ENCODE results near the gene ZBTB5. TPM values are rescaled to one million over a fixed set of nuclear protein-coding genes. Genes with fewer than 3 reads are reported as not detected.

ZBTB5 gene
- total and polyA plus RNA-seq, 9 of the 15 experiments (the other 6 are each of a cell fraction or from before 2014, with no cell fraction given) = 2.3 to 43.2 (median 15.5) TPM

DNA sequence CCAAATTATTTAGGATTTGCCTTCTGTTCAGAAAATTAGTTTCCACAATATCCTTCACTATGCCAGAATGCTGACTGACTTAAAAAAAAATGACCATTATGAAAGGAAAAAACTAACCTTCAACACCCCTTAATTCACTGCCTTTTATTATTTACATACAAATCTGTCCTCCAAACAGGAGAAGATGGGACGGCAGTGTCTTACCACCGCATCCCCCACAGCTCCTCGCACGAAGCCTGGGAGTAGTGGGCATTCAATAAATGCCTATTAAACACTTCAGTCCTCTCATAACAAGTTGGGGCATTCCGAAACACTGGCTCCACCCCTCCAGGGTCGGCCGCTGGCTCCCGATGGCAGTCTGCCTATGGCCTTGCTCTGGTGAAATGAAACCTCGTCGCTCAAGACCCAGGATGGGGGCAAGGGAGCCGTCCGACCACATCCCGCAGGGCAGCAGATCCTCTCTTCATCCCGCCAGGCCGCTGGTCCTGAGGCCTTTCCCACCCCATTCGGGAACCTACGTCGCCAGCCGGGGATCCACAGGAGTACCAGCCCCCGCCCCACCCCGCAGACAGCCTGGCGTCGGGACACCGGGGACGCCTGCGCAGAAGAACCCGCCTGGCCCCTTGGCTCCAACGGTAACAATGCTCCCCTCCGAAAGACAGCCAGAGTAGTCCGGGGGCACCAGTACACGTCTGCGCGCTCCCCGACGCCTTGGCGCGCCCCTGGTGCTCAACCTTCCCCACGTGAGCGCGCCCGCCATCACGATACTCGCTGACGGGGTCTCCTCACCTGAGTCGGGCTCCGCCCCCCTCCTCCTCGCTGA, 613 bp downstream of the ZBTB5 start (continued):
- TF ChIP-seq NR1H2 (CRISPR knock-in tag; IDR thresholded peaks at IDR 0.05) (no peak), SETDB1 (IDR thresholded peaks at IDR 0.05; ENCODE audit: low read length) (no peak), KLF13 (tag; IDR thresholded peaks at IDR 0.05; ENCODE audit: borderline replicate concordance, low read depth) (peak; percentile 84; the same call in 1 of the 2 replicates), LCOR (CRISPR knock-in tag; IDR thresholded peaks at IDR 0.05) (no peak), HOXB6 (CRISPR knock-in tag; IDR thresholded peaks at IDR 0.05; ENCODE audit: borderline replicate concordance) (no peak), NBN (IDR thresholded peaks at IDR 0.05; ENCODE audit: low read depth) (no peak), ZNF239 (CRISPR knock-in tag; IDR thresholded peaks at IDR 0.05) (no peak), GABPB1 (CRISPR knock-in tag; IDR thresholded peaks at IDR 0.05) (no peak), CBFA2T3 (IDR thresholded peaks at IDR 0.05) (no peak), ZSCAN29 (IDR thresholded peaks at IDR 0.05) (no peak), SP1 (CRISPR knock-in tag; IDR thresholded peaks at IDR 0.05) (no peak)
- TF ChIP-seq, protein P1, sequence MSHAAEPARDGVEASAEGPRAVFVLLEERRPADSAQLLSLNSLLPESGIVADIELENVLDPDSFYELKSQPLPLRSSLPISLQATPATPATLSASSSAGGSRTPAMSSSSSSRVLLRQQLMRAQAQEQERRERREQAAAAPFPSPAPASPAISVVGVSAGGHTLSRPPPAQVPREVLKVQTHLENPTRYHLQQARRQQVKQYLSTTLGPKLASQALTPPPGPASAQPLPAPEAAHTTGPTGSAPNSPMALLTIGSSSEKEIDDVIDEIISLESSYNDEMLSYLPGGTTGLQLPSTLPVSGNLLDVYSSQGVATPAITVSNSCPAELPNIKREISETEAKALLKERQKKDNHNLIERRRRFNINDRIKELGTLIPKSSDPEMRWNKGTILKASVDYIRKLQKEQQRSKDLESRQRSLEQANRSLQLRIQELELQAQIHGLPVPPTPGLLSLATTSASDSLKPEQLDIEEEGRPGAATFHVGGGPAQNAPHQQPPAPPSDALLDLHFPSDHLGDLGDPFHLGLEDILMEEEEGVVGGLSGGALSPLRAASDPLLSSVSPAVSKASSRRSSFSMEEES (CRISPR knock-in tag; IDR thresholded peaks at IDR 0.05) = no peak
- TF ChIP-seq, protein P2, sequence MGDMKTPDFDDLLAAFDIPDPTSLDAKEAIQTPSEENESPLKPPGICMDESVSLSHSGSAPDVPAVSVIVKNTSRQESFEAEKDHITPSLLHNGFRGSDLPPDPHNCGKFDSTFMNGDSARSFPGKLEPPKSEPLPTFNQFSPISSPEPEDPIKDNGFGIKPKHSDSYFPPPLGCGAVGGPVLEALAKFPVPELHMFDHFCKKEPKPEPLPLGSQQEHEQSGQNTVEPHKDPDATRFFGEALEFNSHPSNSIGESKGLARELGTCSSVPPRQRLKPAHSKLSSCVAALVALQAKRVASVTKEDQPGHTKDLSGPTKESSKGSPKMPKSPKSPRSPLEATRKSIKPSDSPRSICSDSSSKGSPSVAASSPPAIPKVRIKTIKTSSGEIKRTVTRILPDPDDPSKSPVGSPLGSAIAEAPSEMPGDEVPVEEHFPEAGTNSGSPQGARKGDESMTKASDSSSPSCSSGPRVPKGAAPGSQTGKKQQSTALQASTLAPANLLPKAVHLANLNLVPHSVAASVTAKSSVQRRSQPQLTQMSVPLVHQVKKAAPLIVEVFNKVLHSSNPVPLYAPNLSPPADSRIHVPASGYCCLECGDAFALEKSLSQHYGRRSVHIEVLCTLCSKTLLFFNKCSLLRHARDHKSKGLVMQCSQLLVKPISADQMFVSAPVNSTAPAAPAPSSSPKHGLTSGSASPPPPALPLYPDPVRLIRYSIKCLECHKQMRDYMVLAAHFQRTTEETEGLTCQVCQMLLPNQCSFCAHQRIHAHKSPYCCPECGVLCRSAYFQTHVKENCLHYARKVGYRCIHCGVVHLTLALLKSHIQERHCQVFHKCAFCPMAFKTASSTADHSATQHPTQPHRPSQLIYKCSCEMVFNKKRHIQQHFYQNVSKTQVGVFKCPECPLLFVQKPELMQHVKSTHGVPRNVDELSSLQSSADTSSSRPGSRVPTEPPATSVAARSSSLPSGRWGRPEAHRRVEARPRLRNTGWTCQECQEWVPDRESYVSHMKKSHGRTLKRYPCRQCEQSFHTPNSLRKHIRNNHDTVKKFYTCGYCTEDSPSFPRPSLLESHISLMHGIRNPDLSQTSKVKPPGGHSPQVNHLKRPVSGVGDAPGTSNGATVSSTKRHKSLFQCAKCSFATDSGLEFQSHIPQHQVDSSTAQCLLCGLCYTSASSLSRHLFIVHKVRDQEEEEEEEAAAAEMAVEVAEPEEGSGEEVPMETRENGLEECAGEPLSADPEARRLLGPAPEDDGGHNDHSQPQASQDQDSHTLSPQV (IDR thresholded peaks at IDR 0.05) = no peak
- TF ChIP-seq, protein P3, sequence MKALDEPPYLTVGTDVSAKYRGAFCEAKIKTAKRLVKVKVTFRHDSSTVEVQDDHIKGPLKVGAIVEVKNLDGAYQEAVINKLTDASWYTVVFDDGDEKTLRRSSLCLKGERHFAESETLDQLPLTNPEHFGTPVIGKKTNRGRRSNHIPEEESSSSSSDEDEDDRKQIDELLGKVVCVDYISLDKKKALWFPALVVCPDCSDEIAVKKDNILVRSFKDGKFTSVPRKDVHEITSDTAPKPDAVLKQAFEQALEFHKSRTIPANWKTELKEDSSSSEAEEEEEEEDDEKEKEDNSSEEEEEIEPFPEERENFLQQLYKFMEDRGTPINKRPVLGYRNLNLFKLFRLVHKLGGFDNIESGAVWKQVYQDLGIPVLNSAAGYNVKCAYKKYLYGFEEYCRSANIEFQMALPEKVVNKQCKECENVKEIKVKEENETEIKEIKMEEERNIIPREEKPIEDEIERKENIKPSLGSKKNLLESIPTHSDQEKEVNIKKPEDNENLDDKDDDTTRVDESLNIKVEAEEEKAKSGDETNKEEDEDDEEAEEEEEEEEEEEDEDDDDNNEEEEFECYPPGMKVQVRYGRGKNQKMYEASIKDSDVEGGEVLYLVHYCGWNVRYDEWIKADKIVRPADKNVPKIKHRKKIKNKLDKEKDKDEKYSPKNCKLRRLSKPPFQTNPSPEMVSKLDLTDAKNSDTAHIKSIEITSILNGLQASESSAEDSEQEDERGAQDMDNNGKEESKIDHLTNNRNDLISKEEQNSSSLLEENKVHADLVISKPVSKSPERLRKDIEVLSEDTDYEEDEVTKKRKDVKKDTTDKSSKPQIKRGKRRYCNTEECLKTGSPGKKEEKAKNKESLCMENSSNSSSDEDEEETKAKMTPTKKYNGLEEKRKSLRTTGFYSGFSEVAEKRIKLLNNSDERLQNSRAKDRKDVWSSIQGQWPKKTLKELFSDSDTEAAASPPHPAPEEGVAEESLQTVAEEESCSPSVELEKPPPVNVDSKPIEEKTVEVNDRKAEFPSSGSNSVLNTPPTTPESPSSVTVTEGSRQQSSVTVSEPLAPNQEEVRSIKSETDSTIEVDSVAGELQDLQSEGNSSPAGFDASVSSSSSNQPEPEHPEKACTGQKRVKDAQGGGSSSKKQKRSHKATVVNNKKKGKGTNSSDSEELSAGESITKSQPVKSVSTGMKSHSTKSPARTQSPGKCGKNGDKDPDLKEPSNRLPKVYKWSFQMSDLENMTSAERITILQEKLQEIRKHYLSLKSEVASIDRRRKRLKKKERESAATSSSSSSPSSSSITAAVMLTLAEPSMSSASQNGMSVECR (CRISPR knock-in tag; IDR thresholded peaks at IDR 0.05) = peak; percentile 96
- TF ChIP-seq, protein P4, sequence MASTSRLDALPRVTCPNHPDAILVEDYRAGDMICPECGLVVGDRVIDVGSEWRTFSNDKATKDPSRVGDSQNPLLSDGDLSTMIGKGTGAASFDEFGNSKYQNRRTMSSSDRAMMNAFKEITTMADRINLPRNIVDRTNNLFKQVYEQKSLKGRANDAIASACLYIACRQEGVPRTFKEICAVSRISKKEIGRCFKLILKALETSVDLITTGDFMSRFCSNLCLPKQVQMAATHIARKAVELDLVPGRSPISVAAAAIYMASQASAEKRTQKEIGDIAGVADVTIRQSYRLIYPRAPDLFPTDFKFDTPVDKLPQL (IDR thresholded peaks at IDR 0.05; ENCODE audit: extremely low read depth, insufficient read length) = no peak
- TF ChIP-seq, protein P5, sequence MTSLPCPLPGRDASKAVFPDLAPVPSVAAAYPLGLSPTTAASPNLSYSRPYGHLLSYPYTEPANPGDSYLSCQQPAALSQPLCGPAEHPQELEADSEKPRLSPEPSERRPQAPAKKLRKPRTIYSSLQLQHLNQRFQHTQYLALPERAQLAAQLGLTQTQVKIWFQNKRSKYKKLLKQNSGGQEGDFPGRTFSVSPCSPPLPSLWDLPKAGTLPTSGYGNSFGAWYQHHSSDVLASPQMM (CRISPR knock-in tag; IDR thresholded peaks at IDR 0.05) = no peak

Data from K562 (cell line).